Stimulated activated CD8-positive, alpha-beta memory T cell treated with anti-CD3 and anti-CD28 coated beads, Interleukin-7, amount 100 ng/mL, for 24 hours (primary cell): Measurements from ENCODE around the gene MYO19.
"Not testable (repeated sequence)": the region's sequence is repeated elsewhere in the genome, so short reads cannot be mapped to it uniquely, and the experiment has no call there.

Source experiments
- DNase-seq: peaks from one replicate; pipeline ENCODE4 v3.0.0-alpha.2; 2020; ENCODE audit warnings: low read depth

Gene MYO19

DNA sequence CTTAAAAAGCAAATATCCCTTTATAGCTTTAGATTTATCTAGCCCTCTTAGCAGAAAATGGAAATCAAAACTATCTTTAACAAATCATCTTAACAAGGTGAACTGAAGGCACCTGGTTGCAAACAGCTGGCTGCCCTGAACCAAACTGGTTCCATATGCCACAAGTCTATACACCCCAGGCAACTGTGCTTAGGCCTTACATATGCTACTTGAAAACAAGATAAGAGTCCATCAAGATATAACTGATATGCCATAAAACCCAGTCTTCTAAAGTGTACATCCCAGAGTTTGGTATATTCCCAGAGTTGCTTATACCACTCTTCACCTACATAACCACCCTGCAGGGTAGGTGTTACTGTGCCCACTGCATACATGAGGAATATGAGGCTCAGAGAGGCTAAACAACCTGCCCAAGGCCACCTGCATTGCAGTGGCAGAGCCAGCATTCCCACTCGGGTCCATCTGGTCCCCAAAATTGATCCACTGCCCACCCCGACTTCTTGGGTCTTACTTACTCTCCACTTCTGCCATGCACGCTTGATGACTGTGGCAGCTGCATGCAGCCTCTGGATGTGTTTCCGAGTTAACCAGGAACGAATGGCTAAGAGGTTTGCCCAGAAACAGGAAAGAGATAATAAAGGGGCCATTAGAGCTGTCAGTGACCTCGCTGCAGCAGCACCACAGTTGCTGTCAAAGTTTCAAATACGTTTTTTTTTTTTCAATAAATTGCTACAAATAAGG lies 35.9 kb downstream of the MYO19 start:
- DNase-seq: no peak

DNA sequence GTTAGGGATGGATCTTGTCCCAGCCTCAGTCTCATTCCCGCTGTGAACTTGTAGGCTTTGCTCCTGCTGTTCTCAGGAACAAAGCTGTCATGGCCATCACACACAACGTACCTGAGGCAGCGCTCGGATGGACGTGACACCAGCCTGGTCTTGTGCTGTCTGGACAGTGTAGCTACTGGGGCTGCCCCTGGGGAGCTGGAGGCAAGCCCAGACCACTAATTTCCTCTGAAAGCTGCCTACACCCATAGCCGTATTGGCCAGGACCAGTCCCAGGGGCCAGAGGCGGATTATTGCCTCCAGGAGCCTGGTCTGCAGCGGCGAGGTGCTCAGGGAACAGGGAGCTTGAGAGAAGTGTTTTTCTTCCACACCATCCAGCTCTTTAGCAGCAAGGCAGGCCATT lies 36.5 kb downstream of the MYO19 start:
- no peak for DNase-seq

DNA sequence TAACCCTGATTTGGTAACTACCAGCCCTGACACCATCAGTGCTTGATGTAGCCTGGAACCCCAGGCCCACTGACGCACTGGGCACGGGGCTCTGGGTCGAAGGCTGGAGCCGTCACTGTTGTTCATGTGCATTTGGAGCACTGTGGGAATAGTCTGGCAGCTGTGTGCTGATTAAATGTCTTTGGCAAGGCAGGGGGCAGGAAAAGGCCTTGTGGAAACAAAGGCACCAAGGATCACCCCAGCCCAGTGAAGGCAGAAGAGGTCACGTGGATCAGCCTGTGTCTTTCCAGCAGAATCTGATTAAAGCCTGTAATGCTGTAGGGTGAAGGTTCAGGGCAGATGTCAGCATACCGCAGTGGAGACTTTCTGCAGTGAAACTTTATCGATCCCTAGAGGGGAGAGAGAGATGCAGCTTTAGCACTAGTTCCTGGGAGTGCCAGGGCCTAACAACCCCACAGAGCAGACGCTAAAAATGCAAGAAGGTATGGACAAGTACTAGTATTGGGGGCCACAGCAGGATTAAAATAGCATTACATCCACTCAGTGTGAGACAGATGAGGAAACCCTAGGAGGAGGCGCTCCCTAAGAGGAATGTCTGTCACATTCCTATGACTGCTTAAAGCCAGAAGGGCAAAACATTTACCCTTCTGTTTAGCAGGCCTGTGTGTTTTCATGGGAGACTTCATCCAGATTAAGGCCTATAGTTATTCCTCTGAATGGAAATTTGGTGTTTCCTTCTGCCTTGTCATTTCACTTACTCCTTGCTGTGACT lies 38.5 kb downstream of the MYO19 start:
- no peak for DNase-seq

DNA sequence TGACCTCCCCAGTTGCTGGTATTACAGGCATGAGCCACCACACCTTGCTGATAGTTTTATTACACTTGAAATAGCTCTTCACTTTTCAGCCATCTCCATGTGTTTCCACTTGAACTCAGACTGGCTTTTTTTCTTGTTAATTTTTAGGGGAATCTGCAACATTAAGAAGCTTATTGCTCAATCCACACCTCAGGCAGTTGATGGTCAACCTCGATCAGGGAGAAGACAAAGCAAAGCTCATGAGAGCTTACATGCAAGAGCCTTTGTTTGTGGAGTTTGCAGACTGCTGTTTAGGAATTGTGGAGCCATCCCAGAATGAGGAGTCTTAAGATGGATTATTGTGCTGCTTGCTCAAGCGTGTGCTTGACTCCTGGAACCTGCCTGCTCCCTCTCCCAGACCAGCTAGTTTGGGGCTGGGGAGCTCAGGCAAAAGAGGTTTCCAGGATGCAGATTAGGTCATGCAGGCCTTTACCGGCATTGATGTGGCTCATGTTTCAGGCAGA lies 39.5 kb downstream of the MYO19 start:
- DNase-seq: no peak

DNA sequence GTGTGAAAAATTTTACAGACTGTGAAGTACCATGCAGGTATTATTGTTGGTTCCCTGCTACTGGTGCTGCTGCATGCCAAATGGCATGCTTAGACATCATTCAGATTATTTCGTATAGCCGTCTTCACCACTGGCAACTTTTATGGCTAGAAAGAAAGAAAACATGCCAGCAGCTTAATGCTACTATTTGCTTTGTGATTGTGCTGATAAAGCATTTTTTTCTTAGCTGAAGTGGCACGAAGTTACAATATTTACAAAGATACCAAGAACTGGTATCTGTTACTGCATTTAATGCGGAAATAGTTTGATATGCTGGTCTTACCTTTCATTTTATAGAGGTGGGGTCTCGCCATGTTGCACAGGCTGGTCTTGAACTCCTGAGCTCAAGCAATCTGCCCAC lies 40.0 kb downstream of the MYO19 start:
- no peak for DNase-seq

DNA sequence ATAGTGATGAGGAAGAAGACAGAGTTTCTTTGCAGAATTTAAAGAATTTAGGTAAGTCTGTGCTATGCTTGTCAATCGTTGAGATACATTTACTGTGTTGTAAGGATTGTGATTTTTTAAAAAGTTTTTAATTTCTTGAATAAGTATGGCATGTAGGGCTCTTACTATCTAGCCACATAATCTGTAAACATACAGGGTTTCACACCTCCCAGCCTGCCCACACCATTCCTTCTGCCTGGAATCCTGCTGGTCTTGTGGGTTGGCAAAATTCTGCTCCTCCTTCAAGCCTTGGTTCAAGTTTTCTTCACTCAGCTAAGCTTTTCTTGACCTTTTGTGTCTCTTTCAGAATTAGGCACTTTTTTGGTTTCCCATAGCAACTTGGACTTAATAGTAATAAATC lies 40.7 kb downstream of the MYO19 start:
- no peak for DNase-seq

DNA sequence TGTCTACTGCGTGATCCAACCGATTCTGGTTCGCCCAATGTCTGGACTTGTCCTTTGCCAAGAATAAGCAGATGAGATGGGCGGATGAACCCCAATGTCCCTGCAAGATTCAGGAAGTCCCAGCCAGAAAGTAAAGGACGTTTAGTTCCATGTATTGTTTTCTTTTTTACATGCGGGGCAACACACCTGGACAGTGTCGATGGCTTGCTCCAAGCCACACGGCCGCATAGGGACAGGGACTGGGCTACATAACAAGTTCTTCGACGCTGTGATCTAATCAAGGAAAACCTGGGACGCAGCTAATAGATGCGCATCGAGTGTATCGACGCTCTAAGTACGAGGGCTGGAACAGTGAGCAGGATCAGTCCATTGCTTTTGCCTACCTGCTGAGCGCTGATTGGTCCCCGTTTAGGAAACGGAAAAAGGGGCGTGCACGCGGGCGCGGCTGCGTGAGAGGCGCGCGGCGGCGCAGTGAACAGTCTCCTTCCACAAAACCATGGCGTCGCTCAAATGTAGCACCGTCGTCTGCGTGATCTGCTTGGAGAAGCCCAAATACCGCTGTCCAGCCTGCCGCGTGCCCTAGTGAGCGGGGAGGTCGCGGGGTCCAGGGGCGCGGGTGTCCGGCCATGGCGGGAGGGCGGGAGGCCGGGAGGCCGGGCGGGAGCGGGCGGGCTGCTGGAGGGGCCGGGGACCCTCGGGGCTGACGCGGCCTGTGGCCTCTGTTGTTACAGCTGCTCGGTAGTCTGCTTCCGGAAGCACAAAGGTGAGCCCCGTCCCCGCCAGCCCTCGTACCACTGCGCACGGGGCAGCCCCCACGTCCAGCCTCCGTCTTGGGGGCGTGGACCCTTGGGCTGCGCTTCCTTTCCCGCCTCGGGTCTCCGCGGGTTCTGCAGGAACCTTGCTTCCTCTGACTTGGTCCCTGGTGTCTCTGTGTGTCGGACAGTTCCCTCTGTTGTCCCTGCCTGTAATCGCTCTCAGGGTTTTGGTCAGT lies 48.2 kb downstream of the MYO19 start, which contains the start of gene ZNHIT3:
ZNHIT3 (plus strand) TSS at position 478 of the 991 bp plus-strand sequence; CDS start at position 497, 19 bp downstream.
- DNase-seq: peak; percentile 81

DNA sequence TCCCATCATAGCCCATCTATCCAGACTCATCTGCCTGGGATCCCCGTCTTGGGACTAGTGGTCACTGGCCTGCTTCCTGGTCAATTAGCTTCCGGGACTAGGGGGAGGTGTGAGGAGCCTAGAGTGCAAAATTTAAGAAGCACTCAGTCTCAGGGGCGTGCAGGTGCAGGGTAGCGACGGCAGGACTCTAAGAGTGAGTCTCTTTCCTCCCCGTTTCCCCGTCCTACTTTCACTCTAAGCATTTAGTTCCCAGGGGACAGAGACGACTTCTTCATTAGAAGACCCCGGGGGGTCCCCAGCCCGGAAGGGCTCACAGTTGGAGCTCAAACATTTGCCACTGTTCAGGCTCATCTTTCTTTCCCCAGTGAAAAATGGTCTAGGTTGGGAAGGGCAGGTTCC lies 48.9 kb downstream of the MYO19 start:
- no peak for DNase-seq

DNA sequence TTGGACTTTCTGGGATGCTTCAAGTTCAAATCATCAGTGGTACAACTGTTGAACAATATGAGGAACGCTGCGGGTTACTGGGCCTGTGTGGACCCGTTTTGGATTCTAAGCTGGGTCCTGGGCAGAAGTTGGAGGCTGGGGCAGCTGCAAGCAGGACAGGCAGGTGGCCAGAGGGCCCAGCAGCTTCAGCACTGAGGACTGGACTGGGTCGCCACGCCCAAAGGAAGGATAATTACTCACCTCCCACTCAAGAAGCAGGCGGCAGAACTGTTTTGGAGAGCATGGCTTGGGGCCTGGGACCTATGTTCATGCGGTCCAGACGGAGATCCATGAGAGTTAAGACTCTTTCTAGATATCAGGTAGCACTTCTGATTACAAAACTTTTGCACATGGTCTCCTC lies 49.6 kb downstream of the MYO19 start:
- DNase-seq: no peak

DNA sequence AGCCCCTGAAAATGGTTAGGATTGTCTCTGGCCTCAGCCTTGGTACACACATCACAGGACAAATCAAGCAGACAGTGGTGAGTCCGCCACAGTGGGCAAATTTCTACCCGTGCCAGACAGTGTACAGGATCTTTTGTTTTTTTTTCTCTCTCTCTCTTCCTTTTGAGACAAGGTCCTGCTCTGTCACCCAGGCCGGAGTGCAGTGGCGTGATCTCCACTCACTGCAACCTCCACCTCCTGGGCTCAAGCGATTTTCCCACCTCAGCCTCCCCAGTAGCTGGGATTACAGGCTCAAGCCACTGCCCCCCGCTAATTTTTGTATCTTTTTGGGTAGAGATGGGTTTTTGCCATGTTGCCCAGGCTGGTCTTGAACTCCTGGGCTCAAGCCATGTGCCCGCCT lies 50.6 kb downstream of the MYO19 start:
- not testable (repeated sequence) for DNase-seq

DNA sequence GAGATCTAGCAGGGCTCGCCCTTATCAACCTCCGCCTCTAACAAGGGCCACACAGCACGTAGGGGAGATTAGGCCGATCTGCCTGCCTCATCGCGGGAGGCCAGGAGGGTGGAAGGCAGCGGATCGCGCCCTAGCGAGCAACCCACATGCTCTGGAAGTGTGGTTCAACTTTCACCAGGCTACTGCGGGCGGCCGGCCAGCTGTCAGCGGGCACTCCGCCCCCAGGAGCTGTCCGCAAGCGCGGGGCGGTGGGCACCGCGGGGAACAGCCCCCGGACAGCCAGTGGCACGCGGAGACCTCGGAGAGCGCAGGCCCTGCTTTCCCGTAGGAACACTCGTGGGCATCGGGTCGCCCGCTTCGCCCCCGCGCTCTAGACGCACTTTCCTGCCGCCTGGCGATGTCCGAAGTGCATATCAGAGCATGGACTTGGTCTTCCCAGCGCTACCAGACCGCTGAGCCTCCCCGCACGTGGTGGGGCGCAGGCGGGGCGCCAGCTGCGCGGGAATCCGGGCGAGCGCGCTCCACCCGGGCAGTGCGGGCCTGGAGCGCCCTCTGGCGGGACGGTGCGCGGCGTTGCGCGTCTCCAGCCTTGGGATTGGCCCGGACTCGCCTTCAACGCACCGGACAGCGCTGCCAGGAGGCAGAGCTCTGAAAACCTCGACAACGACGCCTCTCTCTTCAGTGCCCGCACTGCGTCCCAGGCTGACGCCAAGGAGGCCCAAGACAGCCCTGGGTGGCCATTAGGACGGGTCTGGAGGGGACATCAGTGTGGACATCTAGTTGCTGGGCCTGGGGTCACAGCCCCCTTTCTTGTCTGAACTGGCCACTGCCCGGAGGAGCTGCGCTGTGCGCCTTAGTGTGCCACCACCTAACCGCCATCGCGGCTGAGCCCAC lies 51.8 kb downstream of the MYO19 start:
- DNase-seq: peak; percentile 61

DNA sequence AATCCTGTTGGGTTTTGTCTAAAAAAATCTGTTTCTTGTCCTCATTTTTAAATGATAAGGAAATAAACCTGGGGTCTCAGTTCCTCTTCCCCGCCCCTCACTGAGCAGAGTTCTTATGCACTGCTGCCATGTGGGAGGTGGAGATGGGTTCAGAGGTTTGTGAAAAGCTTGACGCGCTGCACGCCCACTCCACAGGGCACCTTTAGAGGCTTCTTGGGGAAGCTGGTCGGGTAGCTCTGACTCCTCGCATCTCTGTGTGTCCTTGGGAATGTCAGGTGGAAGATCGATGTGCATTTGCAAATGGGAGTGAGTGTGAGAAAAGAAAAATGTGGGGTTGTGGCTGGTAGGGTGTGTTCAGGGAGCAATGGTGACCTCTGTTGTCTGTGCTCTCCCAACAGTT lies 52.8 kb downstream of the MYO19 start:
- DNase-seq: no peak

DNA sequence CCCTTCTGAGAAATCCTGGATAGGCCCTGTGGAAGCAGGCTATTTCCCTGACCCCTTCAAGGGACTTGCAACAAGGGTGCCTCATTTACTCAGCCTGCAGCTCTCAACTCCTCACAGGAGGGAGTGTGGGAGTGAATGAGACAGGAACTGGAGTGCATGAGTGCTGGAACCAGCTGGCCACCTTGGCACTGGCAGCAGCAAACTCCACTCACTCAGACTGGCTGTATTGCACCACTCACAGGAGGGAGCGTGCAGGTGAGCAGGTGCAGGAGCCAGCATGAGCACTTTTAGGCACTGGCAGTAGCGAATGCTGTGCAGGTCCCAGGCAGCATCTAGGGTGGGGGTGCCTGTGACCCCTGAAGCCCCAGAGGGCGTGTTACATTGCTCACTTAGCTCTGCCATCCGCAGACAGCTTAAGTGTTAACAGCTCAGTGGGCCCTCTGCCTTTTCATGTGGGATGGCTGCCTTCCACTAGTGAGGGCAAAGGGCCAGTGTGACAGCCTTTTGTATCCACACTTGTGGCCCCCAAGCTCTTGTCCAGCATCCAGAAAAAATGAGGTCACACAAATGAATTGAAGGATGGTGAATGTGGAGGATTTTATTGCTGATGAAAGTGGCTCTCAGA lies 59.2 kb downstream of the MYO19 start:
- no peak for DNase-seq

DNA sequence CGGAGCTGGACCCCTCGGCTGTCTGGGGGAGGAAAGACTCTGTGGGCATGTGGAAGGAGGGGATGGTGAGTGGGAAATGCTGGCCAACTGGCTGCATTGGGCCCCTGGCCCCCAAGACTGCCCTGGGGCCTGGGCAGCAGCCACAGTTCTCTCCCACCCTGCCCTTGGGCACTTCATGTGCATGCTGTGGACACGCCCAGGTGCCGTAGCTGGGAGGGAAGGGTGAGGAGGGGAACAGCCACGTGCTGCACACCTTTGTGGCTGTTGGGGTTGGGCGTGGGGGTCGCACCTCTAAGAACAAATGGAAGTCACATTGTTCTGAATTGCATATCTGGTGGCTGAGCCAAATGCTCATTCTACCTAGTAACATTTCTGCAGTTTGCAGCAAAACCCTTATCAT lies 60.1 kb downstream of the MYO19 start:
- DNase-seq: no peak

DNA sequence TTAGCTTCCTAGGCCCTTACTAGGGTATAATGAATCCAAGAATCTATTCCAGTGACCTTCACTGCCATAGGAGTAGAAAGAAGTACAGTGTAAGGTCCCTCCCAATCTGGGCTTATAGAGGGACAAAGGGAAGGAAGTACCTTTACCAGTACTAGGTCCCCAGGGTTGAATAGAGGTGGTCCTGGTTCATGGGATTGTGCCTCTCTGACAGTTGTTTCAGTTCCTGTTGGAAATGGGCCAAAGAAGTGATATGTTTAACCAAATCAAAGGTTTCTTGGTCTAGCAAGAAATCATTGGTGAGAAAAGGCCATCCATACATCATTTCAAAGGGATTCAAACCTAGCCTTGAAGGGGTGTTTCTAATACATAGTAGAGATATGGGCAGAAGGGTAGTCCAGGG lies 64.2 kb downstream of the MYO19 start:
- no peak for DNase-seq

DNA sequence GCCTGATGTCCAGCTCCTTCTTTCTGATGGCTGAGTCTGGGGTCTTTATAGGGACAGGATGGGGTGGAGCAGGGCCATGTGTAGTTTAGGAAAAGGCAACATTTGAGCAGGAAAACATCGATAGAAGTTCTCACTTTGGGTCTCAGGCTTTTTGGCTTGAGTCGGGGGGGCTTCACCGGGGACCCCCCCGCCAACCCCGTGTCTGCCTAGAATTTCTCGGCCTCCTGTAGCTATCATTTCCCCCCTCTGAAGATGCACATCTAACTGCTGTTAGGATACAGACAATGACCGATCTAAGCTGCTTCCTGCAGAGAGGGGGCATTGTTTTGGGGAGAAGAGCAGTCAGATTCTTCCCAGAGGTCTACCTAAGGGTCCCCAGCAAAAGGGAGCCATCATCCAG lies 64.9 kb downstream of the MYO19 start:
- DNase-seq: no peak

DNA sequence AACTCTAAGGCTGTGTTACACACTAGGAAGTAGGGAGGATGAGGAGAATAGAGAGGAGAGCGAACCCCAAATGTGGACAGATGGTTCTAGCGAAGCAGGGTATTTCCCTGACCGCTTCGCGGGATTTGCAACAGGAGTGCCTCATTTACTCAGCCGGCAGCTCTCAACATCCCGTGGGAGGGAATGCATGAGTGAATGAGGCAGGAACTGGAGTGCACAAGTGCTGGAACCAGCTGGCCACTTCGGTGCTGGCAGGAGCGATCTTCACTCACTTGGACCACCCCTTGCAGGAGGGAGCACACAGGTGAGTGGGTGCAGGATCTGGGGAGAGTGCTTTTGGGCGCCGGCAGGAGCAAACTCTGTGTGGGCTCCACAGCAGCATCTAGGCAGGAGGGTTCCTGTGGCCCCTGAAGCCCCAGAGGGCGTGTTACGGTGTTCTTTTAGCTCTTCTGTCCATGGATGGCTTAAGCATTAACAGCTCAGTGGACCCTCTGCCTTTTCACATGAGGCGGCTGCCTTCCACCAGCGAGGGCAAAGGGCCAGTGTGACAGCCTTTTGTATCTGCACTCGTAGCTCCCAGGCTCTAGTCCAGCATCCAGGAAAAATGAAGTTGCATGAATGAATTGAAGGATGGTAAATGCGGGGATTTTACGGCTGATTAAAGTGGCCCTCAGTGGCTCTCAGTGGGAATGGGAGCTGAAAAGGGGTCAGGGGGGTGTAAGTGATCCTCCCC lies 65.6 kb downstream of the MYO19 start:
- no peak for DNase-seq

DNA sequence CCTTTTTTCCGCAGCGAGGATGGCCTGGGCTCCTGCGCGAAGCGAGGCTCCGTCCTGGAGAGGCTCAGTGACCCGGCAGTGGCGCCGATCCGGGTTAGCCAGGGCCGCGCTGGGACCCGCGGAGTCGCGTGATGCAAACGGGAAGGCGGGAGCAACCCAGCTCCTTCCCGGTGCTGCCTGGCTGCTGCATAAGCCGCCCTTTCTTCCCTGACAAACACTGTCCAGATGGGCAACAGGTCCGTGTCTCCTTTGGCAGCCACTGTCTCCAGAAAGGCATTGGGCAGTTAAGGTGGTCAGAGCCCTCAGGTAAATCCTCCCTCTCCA lies 69.9 kb downstream of the MYO19 start:
- no peak for DNase-seq

DNA sequence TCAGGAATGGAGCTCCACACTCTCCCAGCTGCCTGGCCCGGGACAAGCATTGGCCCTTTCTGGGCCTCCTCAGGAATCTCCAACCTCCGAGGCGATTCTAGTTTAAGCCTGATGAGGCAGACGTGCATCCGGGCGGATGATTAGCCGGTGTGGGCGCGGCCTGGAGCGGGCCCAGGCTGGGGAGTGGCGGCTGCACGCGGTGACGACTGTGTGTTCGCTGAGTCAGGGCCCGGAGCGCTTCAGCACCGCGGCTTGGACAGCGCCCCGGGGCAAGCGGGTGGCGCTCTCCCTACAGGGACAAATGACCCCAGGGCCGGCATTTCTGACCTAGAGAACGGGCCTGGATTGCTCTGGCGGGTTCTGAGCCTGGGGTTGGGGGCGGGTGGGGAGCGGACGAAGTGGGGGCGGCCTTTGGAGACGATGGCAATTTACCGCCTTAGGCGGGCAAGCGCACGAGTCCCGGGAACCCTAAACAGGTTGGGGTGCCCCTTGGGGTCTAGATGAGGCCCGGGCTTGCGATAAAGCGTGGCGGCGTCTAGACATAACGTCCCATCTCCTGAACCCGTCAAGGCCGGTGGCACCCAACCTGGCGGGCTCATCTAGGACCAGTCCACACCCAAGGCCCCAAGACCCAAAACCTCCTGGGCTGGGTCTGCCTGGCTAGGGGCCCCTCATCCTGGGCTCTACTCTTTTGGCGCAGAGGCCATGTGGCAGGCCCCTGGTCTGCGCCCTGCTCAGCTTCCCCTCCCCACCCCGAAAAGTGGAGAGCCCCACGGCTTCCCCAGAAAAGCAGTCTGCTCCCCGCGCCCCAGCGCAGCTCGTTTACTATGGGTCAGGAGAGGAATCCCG lies 70.5 kb downstream of the MYO19 start:
- peak; percentile 22 for DNase-seq
